H7 (cell line): ENCODE measurements around the gene TMPRSS9. TPM values are rescaled to one million over a fixed set of nuclear protein-coding genes. Genes with fewer than 3 reads are reported as not detected.
A peak's percentile ranks its signal among the peaks of the same experiment; 100 is the strongest.
"Not testable (repeated sequence)": the region's sequence is repeated elsewhere in the genome, so short reads cannot be mapped to it uniquely, and the experiment has no call there.

Experiments
- DNase-seq: peaks from one replicate; pipeline ENCODE4 v3.0.0; 2012
- H3K27me3 ChIP-seq: 2 replicates; pipeline ENCODE4 v1.6.0; 2011; ENCODE audit warnings: mild to moderate bottlenecking, low read length; ENCODE audit not compliant: control insufficient read depth, insufficient read depth
- H3K36me3 ChIP-seq: replicated peaks from 2 replicates; pipeline ENCODE4 v1.5.1; 2011; ENCODE audit warnings: low read length; ENCODE audit not compliant: control insufficient read depth, insufficient read depth
- H3K4me3 ChIP-seq: 2 replicates; pipeline ENCODE4 v1.5.1; 2011; ENCODE audit warnings: low read depth, mild to moderate bottlenecking, control low read depth, low read length, moderate library complexity; ENCODE audit not compliant: insufficient read depth
- total RNA-seq: library from RNA; depleted of rRNA; stranded (reverse); fragments of >200 nt; shearing (Covaris generic); gene quantifications from 2 replicates; pipeline ENCODE4 v1.2.3, GENCODE V29; 2014

TMPRSS9 gene
- total RNA-seq, 1 experiment from 2014 or later = not detected

DNA sequence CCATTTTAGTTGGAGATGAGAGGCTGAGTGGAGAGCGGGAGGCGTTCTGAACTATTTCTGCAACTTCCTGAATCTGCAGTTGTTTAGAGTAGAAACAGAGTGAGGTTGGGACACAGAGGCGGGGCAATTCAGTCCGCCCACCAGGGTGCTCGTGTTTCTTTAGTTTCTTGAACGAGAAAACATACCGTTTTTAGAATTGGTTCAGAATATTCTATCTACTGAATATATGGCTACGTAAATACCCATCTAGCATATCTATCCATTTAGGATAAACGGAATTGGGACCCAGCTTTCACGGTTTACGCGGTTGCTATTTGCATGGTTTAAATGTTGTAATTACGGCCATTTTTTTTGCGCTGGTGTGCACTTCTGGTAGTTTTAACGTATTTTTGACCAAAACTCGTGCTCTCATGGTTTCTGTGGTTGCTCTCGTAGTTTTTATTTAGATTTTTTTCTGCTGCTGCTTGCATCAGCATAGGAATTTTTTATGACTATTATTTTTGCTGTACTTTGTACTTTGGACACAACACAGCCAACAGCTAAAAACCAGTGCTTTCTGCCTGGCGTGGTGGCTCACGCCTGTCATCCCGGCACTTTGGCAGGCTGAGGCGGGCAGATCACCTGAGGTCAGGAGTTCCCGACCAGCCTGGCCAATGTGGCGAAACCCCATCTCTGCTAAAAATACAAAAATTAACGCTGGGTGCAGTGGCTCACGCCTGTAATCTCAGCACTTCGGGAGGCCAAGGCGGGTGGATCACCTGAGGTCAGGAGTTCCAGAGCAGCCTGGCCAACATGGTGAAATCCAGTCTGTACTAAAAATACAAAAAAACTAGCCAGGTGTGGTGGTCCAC, 34.6 kb downstream of the TMPRSS9 start:
- no peak overlapping the region for H3K4me3 ChIP-seq
- no peaks in the 10 kb centered on the region for H3K27me3 ChIP-seq
- H3K36me3 ChIP-seq = no peaks in the 10 kb centered on the region
- DNase-seq = no peak

- H3K36me3 ChIP-seq, H3K4me3 ChIP-seq, H3K27me3 ChIP-seq, DNase-seq: not testable (repeated sequence)
Measured at GRCh38 chr19:2395293-2395829, 35.3 kb downstream of the TMPRSS9 start.

DNA sequence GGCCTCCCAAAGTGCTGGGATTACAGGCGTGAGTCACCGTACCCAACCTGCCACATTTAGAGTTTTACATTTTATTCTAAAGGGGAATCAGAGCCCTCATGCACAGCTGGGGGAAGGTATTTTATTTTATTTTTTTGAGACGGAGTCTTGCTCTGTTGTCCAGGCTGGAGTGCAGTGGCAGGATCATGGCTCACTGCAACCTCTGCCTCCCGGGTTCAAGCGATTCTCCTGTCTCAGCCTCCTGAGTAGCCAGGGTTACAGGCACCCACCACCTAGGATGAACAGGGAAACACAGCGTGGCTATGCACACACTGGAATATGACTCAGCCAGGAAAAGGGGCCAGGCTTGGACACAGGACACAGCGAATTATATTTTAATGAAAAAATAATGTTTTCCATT, 37.1 kb downstream of the TMPRSS9 start:
- DNase-seq, H3K36me3 ChIP-seq, H3K27me3 ChIP-seq, H3K4me3 ChIP-seq: not testable (repeated sequence)

- Histone ChIP-seq H3K4me3 (no peak overlapping the region), H3K27me3 (no peaks in the 10 kb centered on the region), H3K36me3 (no peaks in the 10 kb centered on the region)
- peak; percentile 55 for DNase-seq
Measured at GRCh38 chr19:2398735-2399305, 38.8 kb downstream of the TMPRSS9 start.

GRCh38 chr19:2399582-2399981, 39.5 kb downstream of the TMPRSS9 start:
- Histone ChIP-seq H3K27me3 (no peaks in the 10 kb centered on the region), H3K4me3 (no peak overlapping the region), H3K36me3 (no peaks in the 10 kb centered on the region)
- DNase-seq = no peak

- peak; percentile 32 for DNase-seq
- Histone ChIP-seq H3K27me3 (no peaks in the 10 kb centered on the region), H3K4me3 (no peak overlapping the region), H3K36me3 (no peaks in the 10 kb centered on the region)
Measured at GRCh38 chr19:2408247-2408646, 48.2 kb downstream of the TMPRSS9 start.

GRCh38 chr19:2409352-2409912, 49.4 kb downstream of the TMPRSS9 start:
- Histone ChIP-seq H3K27me3 (no peaks in the 10 kb centered on the region), H3K36me3 (no peaks in the 10 kb centered on the region), H3K4me3 (no peak overlapping the region)

DNA sequence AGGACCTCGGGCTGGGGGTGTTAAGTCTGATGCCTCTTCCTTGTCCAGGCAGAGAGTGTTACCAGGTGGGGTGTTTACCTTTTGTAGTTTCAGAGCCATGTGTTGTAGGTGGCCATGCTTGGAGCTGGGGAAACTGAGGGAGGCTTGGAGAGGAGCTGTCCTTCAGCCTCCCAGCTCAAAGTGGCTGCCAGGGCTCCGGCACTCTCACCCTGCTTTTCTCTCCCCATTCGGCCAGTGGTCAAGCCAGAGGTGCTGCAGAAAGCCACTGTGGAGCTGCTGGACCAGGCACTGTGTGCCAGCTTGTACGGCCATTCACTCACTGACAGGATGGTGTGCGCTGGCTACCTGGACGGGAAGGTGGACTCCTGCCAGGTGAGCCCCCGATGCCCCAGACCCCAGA, 50.0 kb downstream of the TMPRSS9 start:
- no peak for DNase-seq
- no peaks in the 10 kb centered on the region for H3K27me3 ChIP-seq
- H3K4me3 ChIP-seq = no peak overlapping the region
- H3K36me3 ChIP-seq = no peaks in the 10 kb centered on the region

More at GRCh38 chr19:2409352-2409912, 49.4 kb downstream of the TMPRSS9 start:
- DNase-seq = no peak

GRCh38 chr19:2411709-2412108, 51.6 kb downstream of the TMPRSS9 start:
- Histone ChIP-seq H3K4me3 (no peak overlapping the region), H3K27me3 (no peaks in the 10 kb centered on the region), H3K36me3 (no peaks in the 10 kb centered on the region)
- no peak for DNase-seq

GRCh38 chr19:2412449-2412848, 52.4 kb downstream of the TMPRSS9 start:
- Histone ChIP-seq H3K27me3 (no peaks in the 10 kb centered on the region), H3K4me3 (no peak overlapping the region), H3K36me3 (no peaks in the 10 kb centered on the region)
- DNase-seq = peak; percentile 28

GRCh38 chr19:2413159-2413558, 53.1 kb downstream of the TMPRSS9 start:
- Histone ChIP-seq H3K36me3 (no peaks in the 10 kb centered on the region), H3K4me3 (no peak overlapping the region), H3K27me3 (no peaks in the 10 kb centered on the region)
- no peak for DNase-seq

GRCh38 chr19:2413629-2414028, 53.6 kb downstream of the TMPRSS9 start:
- Histone ChIP-seq H3K4me3 (no peak overlapping the region), H3K27me3 (no peaks in the 10 kb centered on the region), H3K36me3 (no peaks in the 10 kb centered on the region)
- peak; percentile 26 for DNase-seq

GRCh38 chr19:2415281-2415972, 55.4 kb downstream of the TMPRSS9 start:
- H3K27me3 ChIP-seq = no peaks in the 10 kb centered on the region
- H3K36me3 ChIP-seq = no peaks in the 10 kb centered on the region
- DNase-seq = peak; percentile 70
- H3K4me3 ChIP-seq = no peak overlapping the region

DNA sequence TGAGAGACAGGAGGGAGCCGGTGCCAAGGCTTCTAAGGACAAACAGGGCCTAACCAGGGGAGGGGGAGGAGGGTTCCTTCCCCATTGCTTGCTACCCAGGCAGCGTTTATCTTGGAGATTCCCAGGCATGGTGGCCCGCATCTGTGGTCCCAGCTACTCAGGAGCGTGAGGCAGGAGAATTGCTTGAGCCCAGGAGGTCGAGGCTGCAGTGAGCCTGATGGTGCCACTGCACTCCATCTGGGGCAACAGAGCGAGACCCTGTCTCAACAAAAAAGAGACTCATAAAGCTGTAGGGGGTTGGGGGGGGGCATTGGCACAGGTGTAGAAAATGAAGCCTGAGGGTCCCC, 55.9 kb downstream of the TMPRSS9 start:
- Histone ChIP-seq H3K27me3 (no peaks in the 10 kb centered on the region), H3K4me3 (no peak overlapping the region), H3K36me3 (no peaks in the 10 kb centered on the region)
- DNase-seq = no peak
